ENCODE data around the gene THBS2.

DNA sequence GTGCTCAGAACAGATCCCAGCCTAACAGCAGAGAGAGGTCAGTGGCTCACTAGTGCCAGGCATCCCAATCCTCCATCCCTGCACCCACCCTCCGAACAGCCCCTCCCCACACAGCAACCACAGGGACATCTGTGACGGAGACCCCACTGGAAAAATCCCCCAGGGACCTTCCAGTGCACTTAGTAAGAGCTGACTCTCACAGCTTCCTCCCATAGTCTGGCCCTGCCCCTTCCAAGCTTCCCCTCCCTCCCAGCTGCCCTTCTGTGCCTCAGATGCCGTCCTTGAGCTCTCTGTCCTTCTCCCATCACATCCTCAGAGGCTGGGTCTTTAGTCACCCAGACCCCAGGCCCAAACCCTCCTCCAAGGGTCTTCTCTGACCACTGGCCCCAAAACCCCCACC lies 9.7 kb upstream of the THBS2 start:
- TF ChIP-seq POLR2A (IDR thresholded peaks at IDR 0.05), result no peak
- TF ChIP-seq, protein P1, sequence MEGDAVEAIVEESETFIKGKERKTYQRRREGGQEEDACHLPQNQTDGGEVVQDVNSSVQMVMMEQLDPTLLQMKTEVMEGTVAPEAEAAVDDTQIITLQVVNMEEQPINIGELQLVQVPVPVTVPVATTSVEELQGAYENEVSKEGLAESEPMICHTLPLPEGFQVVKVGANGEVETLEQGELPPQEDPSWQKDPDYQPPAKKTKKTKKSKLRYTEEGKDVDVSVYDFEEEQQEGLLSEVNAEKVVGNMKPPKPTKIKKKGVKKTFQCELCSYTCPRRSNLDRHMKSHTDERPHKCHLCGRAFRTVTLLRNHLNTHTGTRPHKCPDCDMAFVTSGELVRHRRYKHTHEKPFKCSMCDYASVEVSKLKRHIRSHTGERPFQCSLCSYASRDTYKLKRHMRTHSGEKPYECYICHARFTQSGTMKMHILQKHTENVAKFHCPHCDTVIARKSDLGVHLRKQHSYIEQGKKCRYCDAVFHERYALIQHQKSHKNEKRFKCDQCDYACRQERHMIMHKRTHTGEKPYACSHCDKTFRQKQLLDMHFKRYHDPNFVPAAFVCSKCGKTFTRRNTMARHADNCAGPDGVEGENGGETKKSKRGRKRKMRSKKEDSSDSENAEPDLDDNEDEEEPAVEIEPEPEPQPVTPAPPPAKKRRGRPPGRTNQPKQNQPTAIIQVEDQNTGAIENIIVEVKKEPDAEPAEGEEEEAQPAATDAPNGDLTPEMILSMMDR (IDR thresholded peaks at IDR 0.05), result no peak

Data from thyroid gland (tissue), 4 donors.